Neural progenitor cell (in vitro differentiated cells): ENCODE data around the gene CANT1. TPM values are rescaled to one million over a fixed set of nuclear protein-coding genes. Genes with fewer than 3 reads are reported as not detected.

Experiments
- DNase-seq: peaks from one replicate; pipeline ENCODE4 v3.0.0-alpha.2; 2016; ENCODE audit warnings: low spot score
- H2AFZ ChIP-seq: fragments of 200-600 bp; sonication (generic); replicated peaks from 2 replicates; pipeline ENCODE4 v1.6.1; 2016; ENCODE audit warnings: antibody characterized with exemption
- H3F3A ChIP-seq: fragments of 200-600 bp; sonication (generic); 2 replicates; pipeline ENCODE4 v1.6.1; 2016; ENCODE audit warnings: antibody characterized with exemption, low read depth
- H3K27ac ChIP-seq: fragments of 200-600 bp; sonication (generic); 2 replicates; pipeline ENCODE4 v1.5.1; 2016; ENCODE audit warnings: mild to moderate bottlenecking
- H3K27me3 ChIP-seq: fragments of 200-600 bp; sonication (generic); 2 replicates; pipeline ENCODE4 v1.6.1; 2016; ENCODE audit warnings: mild to moderate bottlenecking, moderate library complexity
- H3K36me3 ChIP-seq: fragments of 200-600 bp; sonication (generic); 2 replicates; pipeline ENCODE4 v1.5.1; 2016
- H3K4me1 ChIP-seq: fragments of 200-600 bp; sonication (generic); 2 replicates; pipeline ENCODE4 v1.6.1; 2016; ENCODE audit warnings: mixed run types
- H3K4me2 ChIP-seq: fragments of 200-600 bp; sonication (generic); 2 replicates; pipeline ENCODE4 v1.6.1; 2016
- H3K4me3 ChIP-seq: fragments of 200-600 bp; sonication (generic); 2 replicates; pipeline ENCODE4 v1.5.1; 2016
- H3K79me2 ChIP-seq: fragments of 200-600 bp; sonication (generic); 2 replicates; pipeline ENCODE4 v1.6.1; 2016; ENCODE audit warnings: low read depth
- H3K9ac ChIP-seq: fragments of 200-600 bp; sonication (generic); 2 replicates; pipeline ENCODE4 v1.6.1; 2016
- H3K9me3 ChIP-seq: fragments of 200-600 bp; sonication (generic); 2 replicates; pipeline ENCODE4 v1.5.1; 2016; ENCODE audit warnings: low read depth
- H4K20me1 ChIP-seq: fragments of 200-600 bp; sonication (generic); 2 replicates; pipeline ENCODE4 v1.6.1; 2016; ENCODE audit warnings: low read depth
- H3K27ac Mint-ChIP-seq: 3 replicates; pipeline ENCODE4 v1.8.0; 2021; ENCODE audit warnings: mixed read lengths
- H3K27me3 Mint-ChIP-seq: 2 replicates; pipeline ENCODE4 v1.8.0; 2022; ENCODE audit warnings: low read depth, mild to moderate bottlenecking, inconsistent platforms, moderate library complexity, mixed read lengths; ENCODE audit not compliant: insufficient read depth
- H3K36me3 Mint-ChIP-seq: 3 replicates; pipeline ENCODE4 v1.8.0; 2021; ENCODE audit warnings: mixed read lengths
- H3K4me1 Mint-ChIP-seq: 3 replicates; pipeline ENCODE4 v1.8.0; 2021; ENCODE audit warnings: mixed read lengths
- H3K4me3 Mint-ChIP-seq: 3 replicates; pipeline ENCODE4 v1.8.0; 2021; ENCODE audit warnings: mild to moderate bottlenecking, moderate library complexity, mixed read lengths
- H3K9me3 Mint-ChIP-seq: 3 replicates; pipeline ENCODE4 v1.8.0; 2020; ENCODE audit warnings: mixed read lengths
- EZH2 ChIP-seq: fragments of 200-600 bp; sonication (generic); IDR thresholded peaks from 2 replicates; pipeline ENCODE4 v1.6.1; 2017; ENCODE audit warnings: antibody characterized with exemption, mild to moderate bottlenecking, moderate library complexity
- EZH2phosphoT487 ChIP-seq: fragments of 200-600 bp; sonication (generic); IDR thresholded peaks from 2 replicates; pipeline ENCODE4 v1.6.1; 2017; ENCODE audit warnings: antibody characterized with exemption
- total RNA-seq: library from RNA; depleted of rRNA; stranded (reverse); fragments of >200 nt; gene quantifications from 2 replicates; pipeline ENCODE4 v1.2.3, GENCODE V29; 2015; ENCODE audit warnings: low replicate concordance
- TF ChIP-seq, protein P1 (sequence below): fragments of 200-600 bp; sonication (generic); IDR thresholded peaks from 2 replicates; pipeline ENCODE4 v1.5.1; 2017; ENCODE audit warnings: antibody characterized with exemption, mild to moderate bottlenecking

CANT1 gene
- total RNA-seq, 1 donor from 2014 or later = 24.3 TPM

DNA sequence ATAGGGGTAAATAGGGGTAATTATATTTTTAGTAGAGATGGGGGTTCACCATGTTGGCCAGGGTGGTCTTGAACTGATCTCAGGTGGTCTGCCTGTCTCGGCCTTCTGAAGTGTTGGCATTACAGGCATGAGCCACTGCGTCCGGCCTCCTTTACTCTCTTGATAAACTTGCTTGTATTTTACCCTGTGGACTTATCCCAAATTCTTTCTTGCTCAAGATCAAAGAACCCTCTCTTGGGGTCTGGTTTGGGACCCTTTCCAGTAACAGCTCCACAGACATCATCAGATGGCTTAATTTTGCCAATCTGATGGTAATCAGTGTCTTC, 8.8 kb upstream of the CANT1 start:
- Mint-ChIP-seq H3K27me3 (peaks cover 17% of the 10 kb centered on the region), H3K27ac (no peak overlapping the region), H3K4me3 (no peak overlapping the region), H3K9me3 (peaks cover 20% of the 10 kb centered on the region), H3K36me3 (no peaks in the 10 kb centered on the region), H3K4me1 (no peaks in the 10 kb centered on the region)
- Histone ChIP-seq H3K36me3 (no peaks in the 10 kb centered on the region), H3K9ac (no peak overlapping the region), H3K4me2 (no peak overlapping the region), H3K4me1 (peaks cover 4% of the 10 kb centered on the region), H2AFZ (no peak overlapping the region), H3K4me3 (no peak overlapping the region), H3K79me2 (no peaks in the 10 kb centered on the region), H3F3A (peaks cover 4% of the 10 kb centered on the region), H3K27me3 (peaks cover 42% of the 10 kb centered on the region), H3K9me3 (peaks cover 21% of the 10 kb centered on the region), H3K27ac (no peak overlapping the region), H4K20me1 (no peaks in the 10 kb centered on the region)
- DNase-seq = no peak
- TF ChIP-seq EZH2phosphoT487 (no peak), EZH2 (no peak)

DNA sequence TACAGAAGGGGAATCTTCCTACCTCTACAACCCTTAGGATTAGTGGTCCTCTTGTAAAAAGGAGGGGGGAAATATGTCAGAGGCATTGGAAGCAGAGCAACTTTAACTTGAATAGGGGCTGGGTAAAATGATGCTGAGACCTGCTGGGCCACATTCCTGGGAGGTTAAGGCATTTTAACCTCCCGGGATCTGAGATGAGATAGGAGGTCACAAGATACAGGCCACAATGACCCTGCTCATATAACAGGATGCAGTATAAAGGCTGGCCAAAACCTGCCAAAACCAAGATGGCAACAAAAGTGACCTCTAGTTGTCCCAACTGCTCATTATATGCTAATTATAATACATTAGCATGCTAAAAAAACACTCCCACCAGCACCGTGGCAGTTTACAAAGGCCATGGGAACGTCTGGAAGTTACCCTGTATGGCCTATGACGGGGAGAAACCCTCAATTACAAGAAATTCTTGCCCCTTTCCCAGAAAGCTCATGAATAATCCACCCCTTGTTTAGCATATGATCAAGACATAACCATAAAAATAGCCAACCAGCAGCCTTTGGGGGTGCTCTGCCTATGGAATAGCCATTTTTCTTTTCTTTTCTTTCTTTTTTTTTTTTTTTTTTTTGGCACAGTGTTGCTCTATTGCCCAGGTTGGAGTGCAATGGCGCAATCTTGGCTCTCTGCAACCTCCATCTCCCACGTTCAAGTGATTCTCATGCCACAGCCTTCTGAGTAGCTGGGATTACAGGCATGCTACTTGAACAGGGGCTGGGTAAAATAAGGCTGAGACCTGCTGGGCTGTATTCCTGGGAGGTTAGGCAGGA, 8.2 kb upstream of the CANT1 start:
- Histone ChIP-seq H4K20me1 (no peaks in the 10 kb centered on the region), H3K4me2 (no peak overlapping the region), H3K27ac (no peak overlapping the region), H3K79me2 (no peaks in the 10 kb centered on the region), H2AFZ (no peak overlapping the region), H3F3A (peaks cover 3% of the 10 kb centered on the region), H3K4me1 (no peaks in the 10 kb centered on the region), H3K4me3 (no peak overlapping the region), H3K36me3 (no peaks in the 10 kb centered on the region), H3K9ac (no peak overlapping the region), H3K27me3 (peaks cover 37% of the 10 kb centered on the region), H3K9me3 (peaks cover 21% of the 10 kb centered on the region)
- no peaks in the 10 kb centered on the region for H3K4me1 Mint-ChIP-seq
- DNase-seq = no peak
- H3K4me3 Mint-ChIP-seq = no peak overlapping the region
- H3K27ac Mint-ChIP-seq = no peak overlapping the region
- peaks cover 18% of the 10 kb centered on the region for H3K27me3 Mint-ChIP-seq
- TF ChIP-seq EZH2phosphoT487 = no peak
- no peak for TF ChIP-seq EZH2
- TF ChIP-seq, protein P1, sequence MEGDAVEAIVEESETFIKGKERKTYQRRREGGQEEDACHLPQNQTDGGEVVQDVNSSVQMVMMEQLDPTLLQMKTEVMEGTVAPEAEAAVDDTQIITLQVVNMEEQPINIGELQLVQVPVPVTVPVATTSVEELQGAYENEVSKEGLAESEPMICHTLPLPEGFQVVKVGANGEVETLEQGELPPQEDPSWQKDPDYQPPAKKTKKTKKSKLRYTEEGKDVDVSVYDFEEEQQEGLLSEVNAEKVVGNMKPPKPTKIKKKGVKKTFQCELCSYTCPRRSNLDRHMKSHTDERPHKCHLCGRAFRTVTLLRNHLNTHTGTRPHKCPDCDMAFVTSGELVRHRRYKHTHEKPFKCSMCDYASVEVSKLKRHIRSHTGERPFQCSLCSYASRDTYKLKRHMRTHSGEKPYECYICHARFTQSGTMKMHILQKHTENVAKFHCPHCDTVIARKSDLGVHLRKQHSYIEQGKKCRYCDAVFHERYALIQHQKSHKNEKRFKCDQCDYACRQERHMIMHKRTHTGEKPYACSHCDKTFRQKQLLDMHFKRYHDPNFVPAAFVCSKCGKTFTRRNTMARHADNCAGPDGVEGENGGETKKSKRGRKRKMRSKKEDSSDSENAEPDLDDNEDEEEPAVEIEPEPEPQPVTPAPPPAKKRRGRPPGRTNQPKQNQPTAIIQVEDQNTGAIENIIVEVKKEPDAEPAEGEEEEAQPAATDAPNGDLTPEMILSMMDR = no peak
- H3K36me3 Mint-ChIP-seq = no peaks in the 10 kb centered on the region
- peaks cover 24% of the 10 kb centered on the region for H3K9me3 Mint-ChIP-seq

DNA sequence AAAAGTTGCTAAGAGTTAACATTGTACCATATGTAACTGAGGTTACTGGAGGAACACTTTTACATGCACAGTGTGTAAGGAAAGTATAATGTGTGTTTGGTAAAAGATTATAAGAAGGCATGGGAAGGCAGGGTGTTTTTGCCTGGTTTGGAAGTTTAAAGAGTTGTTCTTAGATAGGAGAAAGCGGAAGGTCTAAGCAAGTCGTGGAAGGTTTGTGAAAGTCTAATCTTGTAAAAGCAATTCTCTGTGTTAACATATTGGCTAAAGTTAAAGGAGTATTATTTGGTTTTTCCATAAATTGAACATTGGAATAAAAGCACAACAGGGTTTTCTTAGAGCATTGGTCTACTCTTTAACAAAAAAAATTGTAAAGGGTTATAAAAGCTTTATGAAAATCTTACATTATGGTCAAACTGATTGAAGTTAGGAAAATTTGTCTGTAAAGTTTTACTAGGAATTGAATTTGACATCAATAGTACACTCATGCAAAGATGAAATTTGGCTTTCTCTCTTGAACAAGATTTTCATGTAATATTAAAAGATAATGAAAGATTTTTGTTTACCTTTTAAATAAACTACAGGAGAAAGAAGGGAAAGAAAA, 4.7 kb upstream of the CANT1 start:
- peaks cover 36% of the 10 kb centered on the region for H3K9me3 Mint-ChIP-seq
- H3K4me1 Mint-ChIP-seq = peaks cover 7% of the 10 kb centered on the region
- no peak overlapping the region for H3K27ac ChIP-seq
- no peaks in the 10 kb centered on the region for H3K36me3 ChIP-seq
- peaks cover under 1% of the 10 kb centered on the region for H4K20me1 ChIP-seq
- H3K79me2 ChIP-seq = peaks cover 1% of the 10 kb centered on the region
- H3K9me3 ChIP-seq = peaks cover 21% of the 10 kb centered on the region
- no peaks in the 10 kb centered on the region for H3F3A ChIP-seq
- TF ChIP-seq, protein P1 = no peak
- TF ChIP-seq EZH2 = no peak
- TF ChIP-seq EZH2phosphoT487 = no peak
- H3K27me3 ChIP-seq = peaks cover 2% of the 10 kb centered on the region
- H3K4me3 Mint-ChIP-seq = no peak overlapping the region
- H2AFZ ChIP-seq = no peak overlapping the region
- H3K27me3 Mint-ChIP-seq = peaks cover 10% of the 10 kb centered on the region
- no peak overlapping the region for H3K4me2 ChIP-seq
- no peak overlapping the region for H3K9ac ChIP-seq
- no peaks in the 10 kb centered on the region for H3K4me1 ChIP-seq
- no peaks in the 10 kb centered on the region for H3K36me3 Mint-ChIP-seq
- no peak overlapping the region for H3K4me3 ChIP-seq
- no peak for DNase-seq
- H3K27ac Mint-ChIP-seq = no peak overlapping the region
